PC-3 (cell line): ENCODE data around the gene CFL1. TPM values are rescaled to one million over a fixed set of nuclear protein-coding genes. Genes with fewer than 3 reads are reported as not detected.

Source experiments
- ATAC-seq: fragments of 200-7000 bp; cut with Tn5 transposase; 2 replicates; pipeline ENCODE4 v1.9.1; 2020; ENCODE audit warnings: mild to moderate bottlenecking, moderate library complexity
- BruUV-seq: library from RNA; stranded (reverse); fragments of 400-500 nt; replicated peaks from 2 replicates; lab custom pipeline; 2021; lab: Mats Ljungman, UMichigan
- CTCF ChIA-PET: fragments of 300-600 bp; sonication (Branson Sonifier 250); formaldehyde crosslinking; loops from one replicate; lab custom pipeline; 2022; ENCODE audit warnings: antibody characterized with exemption; lab: Charles Lee
- POLR2A ChIA-PET: fragments of 300-600 bp; sonication (Branson Sonifier 250); formaldehyde crosslinking; loops from one replicate; lab custom pipeline; 2022; ENCODE audit warnings: antibody characterized with exemption; ENCODE audit not compliant: unreplicated experiment; lab: Charles Lee
- DNase-seq: peaks from one replicate; pipeline ENCODE4 v3.0.0-alpha.2; 2015
- H2AFZ ChIP-seq: fragments of 300-600 bp; sonication (generic); 2 replicates; pipeline ENCODE4 v1.6.0; 2016; ENCODE audit warnings: antibody characterized with exemption, low read length
- H3F3A ChIP-seq: fragments of 300-600 bp; sonication (generic); one replicate; pipeline ENCODE4 v1.6.0; 2017; ENCODE audit warnings: antibody characterized with exemption, low read length, control low read depth, mild to moderate bottlenecking; ENCODE audit not compliant: unreplicated experiment
- H3K27ac ChIP-seq: fragments of 300-600 bp; sonication (generic); 2 replicates; pipeline ENCODE4 v1.5.1; 2016; ENCODE audit warnings: mild to moderate bottlenecking, low read length
- H3K27me3 ChIP-seq: fragments of 300-600 bp; sonication (generic); 2 replicates; pipeline ENCODE4 v1.6.1; 2016; ENCODE audit warnings: low read length, mixed read lengths
- H3K36me3 ChIP-seq: fragments of 300-600 bp; sonication (generic); 2 replicates; pipeline ENCODE4 v1.6.1; 2016; ENCODE audit warnings: low read depth, mixed run types, low read length, mixed read lengths
- H3K4me1 ChIP-seq: fragments of 300-600 bp; sonication (generic); 2 replicates; pipeline ENCODE4 v1.5.1; 2016; ENCODE audit warnings: low read length; ENCODE audit not compliant: insufficient read depth
- H3K4me2 ChIP-seq: fragments of 300-600 bp; sonication (generic); 2 replicates; pipeline ENCODE4 v1.6.0; 2016; ENCODE audit warnings: low read length
- H3K4me3 ChIP-seq: fragments of 300-600 bp; sonication (generic); 2 replicates; pipeline ENCODE4 v1.5.1; 2016; ENCODE audit warnings: mild to moderate bottlenecking, low read length, mixed read lengths
- H3K79me2 ChIP-seq: fragments of 300-600 bp; sonication (generic); 2 replicates; pipeline ENCODE4 v1.6.1; 2017; ENCODE audit warnings: low read length, mixed read lengths
- H3K9ac ChIP-seq: fragments of 300-600 bp; sonication (generic); 2 replicates; pipeline ENCODE4 v1.6.0; 2016; ENCODE audit warnings: mild to moderate bottlenecking, low read length
- H3K9me2 ChIP-seq: fragments of 300-600 bp; sonication (generic); replicated peaks from 2 replicates; pipeline ENCODE4 v1.6.1; 2016; ENCODE audit warnings: mixed run types, low read length, mixed read lengths
- H3K9me3 ChIP-seq: fragments of 300-600 bp; sonication (generic); 2 replicates; pipeline ENCODE4 v1.6.1; 2016; ENCODE audit warnings: low read length, mixed read lengths
- H4K20me1 ChIP-seq: fragments of 300-600 bp; sonication (generic); 2 replicates; pipeline ENCODE4 v1.6.1; 2016; ENCODE audit warnings: low read length, mixed read lengths
- EZH2 ChIP-seq: fragments of 300-600 bp; sonication (generic); IDR thresholded peaks from one replicate; pipeline ENCODE4 v1.6.1; 2017; ENCODE audit warnings: antibody characterized with exemption, mild to moderate bottlenecking, low read length; ENCODE audit not compliant: unreplicated experiment
- EZH2phosphoT487 ChIP-seq: fragments of 300-600 bp; sonication (generic); IDR thresholded peaks from 2 replicates; pipeline ENCODE4 v1.6.1; 2018; ENCODE audit warnings: mild to moderate bottlenecking, antibody characterized with exemption, low read length, borderline replicate concordance
- intact Hi-C: fragments of 100-400 bp; cut with micrococcal nuclease; formaldehyde crosslinking; loops from 2 replicates; pipeline ENCODE4 v1.9.0; 2023
- total RNA-seq: library from RNA; depleted of rRNA; stranded (reverse); fragments of >200 nt; gene quantifications from 2 replicates; pipeline ENCODE4 v1.2.3, GENCODE V29; 2014
- TF ChIP-seq, protein P1 (sequence below): fragments of 300-600 bp; sonication (generic); conservative IDR thresholded peaks from 2 replicates; pipeline ENCODE4 v1.5.1; 2017; ENCODE audit warnings: antibody characterized with exemption, low read depth, mild to moderate bottlenecking, low read length

The CFL1 gene
- total RNA-seq, 1 experiment from 2014 or later, result 2,710 TPM

DNA sequence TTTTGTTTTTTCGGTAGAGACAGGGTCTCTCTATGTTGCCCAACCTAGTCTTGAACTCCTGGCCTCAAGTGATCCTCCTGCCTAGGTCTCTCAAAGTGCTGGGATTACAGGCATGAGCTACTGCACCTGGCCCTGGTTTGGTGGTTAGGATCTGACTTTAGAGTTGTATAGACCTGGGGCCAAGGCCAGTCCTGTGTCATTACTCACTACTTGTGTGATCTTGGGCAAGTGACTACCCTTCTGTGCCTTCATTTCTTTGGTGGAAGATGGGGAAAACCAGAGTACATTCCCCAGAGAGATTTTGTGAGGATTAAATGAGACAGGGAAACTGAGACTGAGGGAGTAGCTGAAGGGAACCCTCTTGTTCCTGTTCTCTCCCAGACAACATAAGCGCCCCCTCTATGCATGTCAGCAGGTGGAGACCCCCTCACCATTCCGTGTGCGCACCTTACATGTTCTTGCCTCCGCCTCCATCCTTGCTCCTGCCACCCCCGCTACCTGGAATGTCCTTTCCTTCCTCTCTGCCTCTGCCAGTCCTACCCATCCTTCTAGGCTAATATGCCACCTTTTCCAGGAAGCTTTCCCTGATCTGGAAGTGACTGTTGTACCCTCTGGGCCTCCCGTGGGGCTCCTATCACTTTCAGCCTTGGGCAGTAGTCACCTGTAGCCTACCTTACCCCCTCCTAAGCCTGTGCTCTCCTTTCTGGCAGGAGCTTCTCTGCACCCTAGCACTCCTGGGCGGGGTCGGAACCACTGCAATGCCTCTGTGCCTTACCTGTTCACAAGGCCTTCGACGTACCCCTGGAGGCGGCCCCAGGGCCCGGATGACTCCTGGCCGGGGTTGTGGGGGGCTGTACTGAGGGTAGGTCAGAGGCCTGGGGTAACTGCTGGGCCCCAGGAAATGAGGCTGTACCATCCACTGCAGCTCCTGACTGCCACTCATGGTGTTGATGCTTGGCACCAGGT is 38.3 kb upstream of the CFL1 start:
- Histone ChIP-seq H2AFZ (no peak overlapping the region), H3K4me1 (peaks cover 38% of the 10 kb centered on the region), H3K4me3 (peak overlapping the region; percentile 78), H3F3A (peaks cover 57% of the 10 kb centered on the region), H3K9me3 (no peaks in the 10 kb centered on the region), H3K79me2 (peaks cover 77% of the 10 kb centered on the region), H3K36me3 (peaks cover 64% of the 10 kb centered on the region), H3K27me3 (no peaks in the 10 kb centered on the region), H3K9ac (peak overlapping the region; percentile 98), H3K27ac (peak overlapping the region; percentile 96), H3K4me2 (peak overlapping the region; percentile 96), H4K20me1 (peaks cover 64% of the 10 kb centered on the region), H3K9me2 (no peaks in the 10 kb centered on the region)
- intact Hi-C loops, result loop anchor here (2.0 kb wide), 1 partner anchor 16 kb away; no protein-coding TSS in a partner anchor
- no peak for TF ChIP-seq EZH2phosphoT487
- no peak for TF ChIP-seq EZH2
- TF ChIP-seq, protein P1, sequence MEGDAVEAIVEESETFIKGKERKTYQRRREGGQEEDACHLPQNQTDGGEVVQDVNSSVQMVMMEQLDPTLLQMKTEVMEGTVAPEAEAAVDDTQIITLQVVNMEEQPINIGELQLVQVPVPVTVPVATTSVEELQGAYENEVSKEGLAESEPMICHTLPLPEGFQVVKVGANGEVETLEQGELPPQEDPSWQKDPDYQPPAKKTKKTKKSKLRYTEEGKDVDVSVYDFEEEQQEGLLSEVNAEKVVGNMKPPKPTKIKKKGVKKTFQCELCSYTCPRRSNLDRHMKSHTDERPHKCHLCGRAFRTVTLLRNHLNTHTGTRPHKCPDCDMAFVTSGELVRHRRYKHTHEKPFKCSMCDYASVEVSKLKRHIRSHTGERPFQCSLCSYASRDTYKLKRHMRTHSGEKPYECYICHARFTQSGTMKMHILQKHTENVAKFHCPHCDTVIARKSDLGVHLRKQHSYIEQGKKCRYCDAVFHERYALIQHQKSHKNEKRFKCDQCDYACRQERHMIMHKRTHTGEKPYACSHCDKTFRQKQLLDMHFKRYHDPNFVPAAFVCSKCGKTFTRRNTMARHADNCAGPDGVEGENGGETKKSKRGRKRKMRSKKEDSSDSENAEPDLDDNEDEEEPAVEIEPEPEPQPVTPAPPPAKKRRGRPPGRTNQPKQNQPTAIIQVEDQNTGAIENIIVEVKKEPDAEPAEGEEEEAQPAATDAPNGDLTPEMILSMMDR, result no peak
- ChIA-PET CTCF (interaction anchor here (0.8 kb wide), 1 partner anchor 16 kb away, joined by 3 read pairs; no protein-coding TSS in a partner anchor), POLR2A (interaction anchor here (0.5 to 0.8 kb wide), 3 partner anchors 15 to 83 kb away, joined by 3 read pairs; no protein-coding TSS in a partner anchor)
- ATAC-seq (no peak), DNase-seq (peak; percentile 21)
- no TSS peak for BruUV-seq

DNA sequence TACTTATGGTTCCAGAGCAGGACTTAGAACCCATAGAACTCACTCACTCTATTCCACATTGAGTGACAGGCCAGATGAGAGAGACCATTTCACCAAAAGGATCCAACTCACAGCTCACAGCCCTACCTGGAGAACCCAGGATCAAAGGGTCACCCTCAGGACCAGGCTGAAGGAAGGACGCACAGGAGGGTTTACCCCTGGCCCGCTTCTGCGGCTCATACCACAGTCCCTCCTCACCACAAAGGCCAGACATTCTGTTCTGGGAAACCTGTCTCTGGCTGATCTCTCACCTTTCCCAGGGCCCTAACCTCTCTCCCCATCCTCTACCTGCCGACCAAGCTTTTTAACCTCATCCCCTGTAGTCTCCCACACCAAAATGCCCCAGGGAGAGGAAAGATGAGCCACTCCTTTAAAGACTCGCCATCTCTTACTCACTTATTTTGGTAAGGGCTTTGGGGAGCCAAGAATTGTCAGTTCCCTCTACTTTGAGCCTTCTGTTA is 37.6 kb upstream of the CFL1 start:
- Histone ChIP-seq H2AFZ (no peak overlapping the region), H3K4me2 (peak overlapping the region; percentile 96), H3K36me3 (peaks cover 64% of the 10 kb centered on the region), H3K9ac (peak overlapping the region; percentile 98), H3K9me3 (no peaks in the 10 kb centered on the region), H3K4me1 (peaks cover 30% of the 10 kb centered on the region), H3K4me3 (peak overlapping the region; percentile 78), H3F3A (peaks cover 57% of the 10 kb centered on the region), H3K27ac (peak overlapping the region; percentile 96), H3K79me2 (peaks cover 69% of the 10 kb centered on the region), H3K27me3 (no peaks in the 10 kb centered on the region), H3K9me2 (no peaks in the 10 kb centered on the region), H4K20me1 (peaks cover 64% of the 10 kb centered on the region)
- ATAC-seq, result no peak
- ChIA-PET POLR2A (interaction anchor here (0.7 to 0.8 kb wide), 2 partner anchors 23 to 83 kb away, joined by 3 read pairs; no protein-coding TSS in a partner anchor), CTCF (no interaction called here)
- BruUV-seq, result no TSS peak
- DNase-seq, result peak; percentile 54
- TF ChIP-seq, protein P1, result no peak
- TF ChIP-seq EZH2 (no peak), EZH2phosphoT487 (no peak)
- intact Hi-C loops, result no loop called here
